ENCODE results near the gene TPD52L1.
"Not testable (repeated sequence)": the region's sequence is repeated elsewhere in the genome, so short reads cannot be mapped to it uniquely, and the experiment has no call there.

The TPD52L1 gene, protein sequence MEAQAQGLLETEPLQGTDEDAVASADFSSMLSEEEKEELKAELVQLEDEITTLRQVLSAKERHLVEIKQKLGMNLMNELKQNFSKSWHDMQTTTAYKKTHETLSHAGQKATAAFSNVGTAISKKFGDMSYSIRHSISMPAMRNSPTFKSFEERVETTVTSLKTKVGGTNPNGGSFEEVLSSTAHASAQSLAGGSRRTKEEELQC

DNA sequence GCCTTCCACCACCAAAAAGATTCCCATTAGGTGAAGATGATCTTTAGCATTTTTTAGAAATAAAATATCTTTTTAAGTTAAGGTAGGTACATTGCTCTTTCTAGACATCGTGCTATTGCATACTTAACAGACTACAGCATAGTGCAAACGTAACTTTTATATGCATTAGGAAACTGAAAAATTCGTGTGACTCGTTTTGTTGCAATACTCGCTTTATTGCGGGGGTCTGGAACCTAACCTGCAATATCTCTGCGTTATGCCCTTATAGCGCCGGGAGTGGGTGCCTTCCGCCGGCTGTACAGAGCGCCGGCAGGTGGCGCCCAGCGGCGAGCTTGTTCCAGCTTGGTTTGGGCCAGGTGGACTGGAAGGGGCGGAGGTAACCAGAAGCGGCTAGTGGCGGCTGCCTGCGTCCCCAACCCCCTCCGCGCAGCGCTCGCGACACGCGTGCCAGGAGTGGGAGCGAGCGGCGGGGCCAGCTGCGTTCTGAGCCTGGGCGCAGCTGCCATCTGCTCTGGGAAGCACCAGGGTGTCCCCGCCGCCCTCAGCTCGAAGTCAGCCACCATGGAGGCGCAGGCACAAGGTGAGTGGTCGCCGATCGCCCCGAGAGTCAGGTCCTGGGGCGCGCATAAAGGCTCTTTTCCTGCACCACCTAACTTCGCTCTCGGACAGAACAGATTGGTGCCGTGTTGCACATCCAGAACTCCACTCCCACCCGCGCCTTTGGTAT lies at the start of gene TPD52L1:
Gene TPD52L1, plus strand, starts transcription at position 383 of the 727 bp plus-strand sequence. Its CDS starts 179 bp downstream, at position 562.
- no peak for DNase-seq (ENCODE audit: low spot score)

DNA sequence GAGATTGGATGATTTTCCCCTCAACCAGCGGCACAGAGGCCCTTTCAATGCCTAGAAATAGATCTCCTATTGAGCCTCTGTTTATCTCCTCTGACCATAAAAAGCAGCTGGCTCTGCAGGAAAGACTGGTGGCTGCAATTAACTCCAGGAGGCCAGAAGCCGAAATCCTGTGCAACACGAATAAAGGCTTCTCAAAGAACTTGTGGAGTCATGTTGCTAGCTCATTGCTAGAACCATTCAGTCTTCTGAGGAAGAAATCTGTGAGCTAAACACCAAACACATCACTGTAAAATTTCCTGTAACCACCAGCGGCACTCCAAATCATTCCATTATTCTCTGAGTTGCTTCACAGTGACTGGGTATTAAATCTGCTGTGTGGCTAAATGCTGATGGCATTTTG lies 49.1 kb upstream of the TPD52L1 start:
- no peak for DNase-seq (ENCODE audit: low spot score)

DNA sequence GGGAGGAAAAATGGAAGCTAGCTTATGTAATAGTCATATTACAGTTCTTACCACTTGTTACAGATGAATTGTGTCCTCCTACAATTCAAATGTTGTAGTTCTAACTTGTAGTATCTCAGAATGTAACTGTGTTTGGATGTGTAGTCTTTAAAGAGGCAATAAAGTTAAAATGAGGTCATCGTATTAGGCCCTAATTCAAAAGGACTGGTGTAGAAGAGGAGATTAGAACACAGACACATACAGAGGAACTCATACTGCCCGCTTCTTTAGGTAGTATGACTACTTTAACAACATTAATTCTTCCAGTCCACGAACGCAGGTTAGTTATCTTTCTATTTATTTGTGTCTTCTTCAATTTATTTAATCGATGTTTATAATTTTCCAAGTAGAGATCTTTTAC lies 46.5 kb upstream of the TPD52L1 start:
- DNase-seq (ENCODE audit: low spot score) = no peak

DNA sequence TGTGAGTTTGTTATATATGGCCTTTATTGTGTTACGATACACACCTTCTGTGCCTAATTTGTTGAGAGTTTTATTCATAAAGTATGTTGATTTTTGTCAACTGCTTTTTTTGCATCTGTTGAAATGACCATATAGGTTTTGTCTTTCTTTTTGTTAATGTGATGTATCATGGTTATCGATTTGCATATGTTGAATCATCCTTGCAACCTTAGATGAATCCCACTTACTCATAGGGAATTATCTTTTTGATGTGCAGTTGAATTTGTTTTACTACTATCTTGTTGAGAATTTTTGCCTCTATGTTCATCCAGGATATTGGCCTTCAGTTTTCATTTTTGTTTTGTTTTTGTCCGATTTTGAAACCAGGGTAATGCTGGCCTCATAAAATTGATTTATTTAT lies 45.7 kb upstream of the TPD52L1 start:
- no peak for DNase-seq (ENCODE audit: low spot score)

DNA sequence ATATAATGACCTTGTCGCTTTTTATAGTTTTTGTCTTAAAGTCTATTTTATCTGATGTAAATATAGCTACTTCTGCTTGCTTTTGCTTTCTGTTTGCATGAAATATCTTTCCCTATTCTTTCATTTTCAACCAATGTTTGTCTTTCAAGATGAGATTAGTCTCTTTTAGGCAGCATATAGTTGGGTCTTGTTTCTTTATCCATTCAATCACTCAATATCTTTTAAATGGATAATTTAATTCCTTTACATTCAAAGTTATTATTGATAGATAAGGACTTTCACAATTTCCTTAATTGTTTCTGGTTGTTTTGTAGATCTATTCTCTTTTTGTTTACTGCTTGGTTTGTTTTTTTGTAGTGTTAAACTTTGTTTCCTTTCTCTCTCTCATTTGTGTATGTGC lies 43.5 kb upstream of the TPD52L1 start:
- no peak for DNase-seq (ENCODE audit: low spot score)

DNA sequence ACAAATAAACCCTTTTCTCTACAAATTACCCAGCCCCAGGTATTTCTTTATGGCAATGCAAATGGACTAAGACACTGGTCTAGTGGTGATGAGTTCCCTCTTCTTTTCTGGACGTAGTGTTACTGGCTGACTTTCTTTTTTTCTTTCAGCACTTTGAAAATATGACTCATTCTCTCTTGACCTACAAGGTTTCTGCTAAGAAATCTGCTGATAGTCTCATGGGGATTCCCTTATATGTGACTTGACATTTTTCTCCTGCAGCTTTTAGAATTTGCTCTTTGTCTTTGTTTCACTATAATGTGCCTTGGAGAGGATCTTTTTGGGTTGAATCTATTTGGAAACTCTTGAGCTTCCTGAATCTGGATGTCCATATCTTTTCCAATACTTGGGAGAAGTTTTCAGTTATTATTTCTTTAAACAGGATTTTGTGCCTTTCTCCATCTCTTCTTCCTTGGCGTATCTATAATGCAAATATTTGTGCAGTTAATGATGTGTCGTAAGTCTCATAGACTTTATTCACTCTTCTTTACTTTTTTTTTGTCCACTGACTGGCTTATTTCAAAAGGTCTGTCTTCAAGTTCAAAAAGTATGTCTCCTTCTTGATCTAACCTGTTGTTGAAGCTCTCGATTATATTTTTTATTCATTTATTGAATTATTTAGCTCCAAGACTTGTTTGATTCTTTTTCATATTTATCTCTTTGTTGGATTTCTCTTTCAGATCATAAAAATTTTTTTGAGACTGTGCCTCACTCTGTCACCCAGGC lies 42.2 kb upstream of the TPD52L1 start:
- no peak for DNase-seq (ENCODE audit: low spot score)

DNA sequence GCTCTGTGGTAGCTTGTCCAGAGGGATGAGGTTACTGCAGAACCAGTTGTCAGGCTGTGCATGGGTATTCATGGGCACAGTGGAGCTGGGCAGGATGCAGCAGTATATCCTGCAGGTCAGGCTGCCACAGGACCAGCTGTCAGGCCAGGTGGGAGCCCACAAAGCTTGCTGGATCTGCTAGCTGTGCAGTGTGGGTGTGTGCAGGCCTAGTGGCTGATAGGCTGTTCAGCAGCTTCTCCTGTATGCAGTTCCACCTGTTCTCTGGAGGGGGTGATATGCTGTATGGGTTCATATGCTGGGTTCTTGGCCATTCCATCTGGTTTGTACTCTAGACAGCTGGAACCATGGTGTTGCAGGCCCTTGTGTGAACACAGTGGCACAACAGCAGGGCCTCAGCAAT lies 40.6 kb upstream of the TPD52L1 start:
- no peak for DNase-seq (ENCODE audit: low spot score)

DNA sequence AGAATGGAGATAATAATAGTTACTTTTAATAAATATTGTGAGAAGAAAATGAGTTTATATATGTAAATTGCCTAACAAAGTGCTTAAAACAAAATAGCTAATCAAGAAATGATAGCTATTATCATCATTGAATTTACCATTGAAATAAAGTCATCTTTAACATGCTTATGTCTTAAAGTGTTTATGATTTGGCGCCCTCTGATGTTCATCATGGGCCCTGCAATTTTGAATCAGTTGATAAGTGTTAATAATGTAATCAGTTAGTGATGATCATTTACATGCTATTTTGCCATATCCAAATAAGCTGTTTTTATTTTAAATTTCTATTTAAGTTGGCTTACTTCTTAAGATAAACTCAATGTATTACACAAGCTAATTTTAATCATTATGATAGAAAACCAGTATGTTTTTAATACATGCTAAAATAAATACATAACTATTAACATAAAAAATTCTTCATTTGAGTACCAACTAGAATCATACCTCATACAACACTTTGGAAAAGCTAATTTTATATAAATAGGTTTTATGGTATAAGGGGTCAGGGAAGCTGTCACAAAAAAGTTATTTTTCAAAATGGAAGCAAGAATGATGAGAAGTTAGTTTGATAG lies 39.2 kb upstream of the TPD52L1 start:
- DNase-seq (ENCODE audit: low spot score) = peak; percentile 49

DNA sequence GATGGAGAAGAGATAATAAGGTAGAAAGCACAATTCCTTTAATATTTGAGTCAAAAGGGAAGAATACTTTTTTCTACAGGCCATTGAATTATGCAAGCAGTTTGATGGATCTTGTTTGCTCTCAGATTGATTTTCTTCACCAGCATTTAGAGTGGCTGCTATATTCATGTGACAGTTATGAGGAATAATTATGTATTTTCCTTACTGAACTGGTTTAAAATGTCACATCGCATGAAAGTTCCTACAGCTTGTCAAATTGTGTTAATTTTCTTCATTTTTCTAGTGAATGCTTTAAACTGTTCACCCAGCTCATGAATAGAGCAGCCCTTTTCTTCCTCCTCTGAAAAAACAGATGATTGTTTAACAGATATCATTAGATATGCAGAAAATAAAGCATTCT lies 37.4 kb upstream of the TPD52L1 start:
- DNase-seq (ENCODE audit: low spot score) = no peak

DNA sequence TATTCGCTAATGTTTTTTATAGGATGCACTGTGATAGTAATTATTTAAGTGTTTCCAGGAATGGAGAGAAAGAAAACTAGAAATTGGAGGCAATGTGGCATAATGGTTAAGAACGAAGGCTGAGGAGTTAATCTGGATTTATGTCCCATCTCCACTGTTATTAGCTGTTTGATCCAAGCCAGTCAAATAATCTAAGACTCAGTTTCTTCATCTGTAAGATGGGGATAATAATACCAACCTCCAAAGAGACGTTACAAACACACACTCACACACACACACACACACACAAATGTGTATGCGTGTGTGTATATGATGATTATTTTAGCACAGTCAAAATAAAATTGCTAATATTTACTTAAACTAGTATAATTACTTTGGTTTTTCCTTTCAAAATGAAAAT lies 36.9 kb upstream of the TPD52L1 start:
- DNase-seq (ENCODE audit: low spot score) = no peak

DNA sequence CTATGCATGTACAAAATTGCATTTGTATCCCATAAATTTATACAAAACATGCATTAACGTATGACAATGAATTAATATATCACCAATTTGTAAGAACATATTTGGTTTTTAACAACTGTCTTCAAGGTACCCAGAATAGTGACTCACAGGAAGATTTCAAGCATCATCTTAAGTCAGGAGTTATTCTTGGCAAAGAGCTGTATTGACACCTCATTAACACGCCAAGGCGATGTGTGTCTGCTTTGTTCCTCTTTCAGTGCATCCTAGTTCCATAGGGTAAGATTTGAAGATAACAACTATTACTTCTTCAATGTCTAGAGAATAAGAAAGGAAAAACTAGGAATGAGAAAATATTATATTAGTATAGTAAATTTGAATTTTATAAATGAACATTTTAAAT lies 35.8 kb upstream of the TPD52L1 start:
- DNase-seq (ENCODE audit: low spot score) = no peak

DNA sequence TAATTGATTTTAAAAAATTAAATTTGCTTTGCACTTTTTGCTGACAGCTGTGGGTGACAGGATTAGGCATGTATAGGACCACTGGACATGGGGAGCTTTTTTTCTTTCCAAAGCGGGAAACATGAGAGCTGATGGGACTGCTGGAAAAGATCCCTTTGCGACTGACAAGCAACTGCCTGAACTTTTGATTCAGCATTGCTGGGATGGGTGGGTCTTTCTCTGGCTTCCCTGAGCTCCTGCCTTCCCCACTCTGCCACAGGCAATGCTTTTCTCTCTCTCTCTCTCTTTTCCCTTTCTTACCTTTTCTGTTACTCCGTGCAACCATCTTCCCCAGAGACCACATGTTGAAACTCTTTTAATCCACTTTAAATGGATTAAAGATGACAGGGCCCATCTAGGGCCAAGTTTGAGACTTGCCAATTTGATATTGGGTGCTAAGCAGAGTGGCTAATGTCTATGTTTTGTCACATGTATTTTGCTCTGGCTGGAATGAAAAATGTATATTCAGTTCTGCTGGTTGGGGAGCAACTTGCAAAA lies 33.5 kb upstream of the TPD52L1 start:
- DNase-seq (ENCODE audit: low spot score) = no peak

DNA sequence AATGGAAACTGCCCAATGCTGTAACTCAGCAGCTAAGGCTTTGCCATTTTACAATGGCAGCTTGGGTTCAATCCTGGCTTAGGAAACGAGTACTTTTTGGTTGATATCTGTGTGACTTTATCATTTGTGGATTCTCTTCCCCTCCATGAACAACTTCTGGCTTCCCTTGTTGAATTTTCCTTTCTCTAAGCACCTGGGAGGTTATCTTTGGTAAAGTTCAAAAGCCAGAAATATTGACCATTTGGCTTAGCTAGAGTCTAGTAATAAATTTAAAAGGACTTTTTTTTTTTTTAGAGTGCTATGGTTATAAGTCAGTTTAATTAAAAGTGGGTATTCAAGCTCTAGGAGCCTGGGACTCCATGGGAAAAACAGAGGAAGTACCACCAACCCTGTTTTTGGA lies 31.7 kb upstream of the TPD52L1 start:
- no peak for DNase-seq (ENCODE audit: low spot score)

DNA sequence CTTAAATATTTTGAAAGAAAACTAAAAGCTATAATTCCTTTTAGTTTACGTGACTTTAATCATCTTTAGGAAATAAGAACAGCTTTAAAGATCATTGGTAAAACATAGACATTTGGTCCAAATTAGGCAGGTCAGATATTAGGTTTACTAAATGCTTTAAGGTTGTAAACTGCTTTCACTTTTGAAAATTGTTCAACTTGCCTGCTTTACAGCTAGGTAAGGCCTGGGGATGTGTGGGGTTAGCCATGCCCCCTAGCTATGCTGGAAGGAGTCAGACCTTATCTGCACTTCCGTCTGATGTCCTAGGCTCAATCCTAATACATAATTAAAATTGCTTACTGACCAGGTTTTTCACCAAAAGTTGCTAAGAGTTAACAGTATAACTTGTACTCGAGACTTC lies 30.5 kb upstream of the TPD52L1 start:
- DNase-seq (ENCODE audit: low spot score) = no peak

DNA sequence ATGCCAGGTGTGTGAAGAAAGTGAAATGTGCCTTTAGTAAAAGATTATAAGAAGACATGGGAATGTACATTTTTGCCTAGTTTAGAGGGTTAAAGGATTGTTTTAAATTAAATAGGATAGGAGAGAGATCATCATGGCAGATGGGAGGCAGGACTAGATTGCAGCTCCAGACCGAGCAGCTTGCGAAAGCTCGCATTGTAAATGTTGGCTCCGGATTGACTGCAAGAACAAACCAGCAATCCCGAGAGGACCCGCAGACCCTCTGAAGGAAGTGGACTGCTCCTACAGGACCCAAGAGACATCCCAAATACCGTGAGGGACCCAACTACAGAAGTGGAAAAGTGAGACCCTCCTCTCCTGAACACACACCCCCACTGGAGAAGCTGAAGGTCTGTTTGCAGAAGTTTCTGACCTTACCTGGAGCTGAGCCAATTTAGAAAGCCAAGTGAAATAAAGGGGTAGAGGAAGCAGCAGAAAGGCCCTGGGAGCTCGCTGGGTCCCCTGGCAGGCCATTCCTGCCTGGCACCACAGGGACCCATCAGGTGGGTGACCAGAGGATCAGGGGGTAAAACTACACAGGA lies 30.0 kb upstream of the TPD52L1 start:
- no peak for DNase-seq (ENCODE audit: low spot score)

DNA sequence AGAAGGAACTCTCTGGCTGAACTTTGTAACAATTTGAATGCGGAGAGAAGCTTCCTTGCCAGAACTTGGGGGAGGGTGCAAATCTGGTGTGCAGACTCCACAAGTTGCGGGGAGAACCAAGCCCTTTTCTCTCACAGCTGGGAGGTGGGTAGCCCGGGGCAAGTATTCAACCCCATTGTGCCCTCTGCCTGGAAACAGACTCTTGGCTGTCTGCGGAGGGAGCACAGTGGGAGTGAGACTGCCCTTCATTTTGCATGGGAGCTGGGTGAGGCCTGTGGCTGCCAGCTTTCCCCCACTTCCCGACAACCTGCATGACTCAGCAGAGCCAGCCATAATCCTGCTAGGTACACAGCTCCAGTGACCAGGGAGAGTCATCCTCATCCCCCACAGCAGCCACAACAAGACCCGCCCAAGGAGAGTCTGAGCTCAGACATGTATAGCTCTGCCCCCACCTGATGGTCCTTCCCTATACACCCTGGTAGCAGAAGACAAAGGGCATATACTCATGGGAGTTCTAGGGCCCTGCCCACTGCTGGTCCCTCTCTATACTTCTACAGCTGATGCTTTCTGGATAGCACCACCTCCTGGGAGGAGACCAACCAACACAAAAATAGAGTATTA lies 29.4 kb upstream of the TPD52L1 start:
- no peak for DNase-seq (ENCODE audit: low spot score)

DNA sequence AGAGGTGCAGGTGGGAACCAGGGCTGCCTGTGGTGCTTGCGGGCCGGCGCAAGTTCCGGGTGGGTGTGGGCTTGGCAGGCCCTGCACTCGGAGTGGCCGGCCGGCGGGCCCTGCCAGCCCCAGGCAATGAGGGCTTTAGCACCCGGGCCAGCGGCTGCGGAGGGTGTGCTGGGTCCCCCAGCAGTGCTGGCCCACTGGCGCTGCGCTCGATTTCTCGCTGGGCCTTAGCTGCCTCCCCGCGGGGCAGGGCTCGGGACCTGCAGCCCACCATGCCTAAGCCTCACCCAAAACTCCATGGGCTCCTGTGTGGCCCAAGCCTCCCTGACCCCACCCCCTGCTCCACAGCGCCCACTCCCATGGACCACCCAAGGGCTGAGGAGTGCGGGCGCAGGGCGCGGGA lies 27.7 kb upstream of the TPD52L1 start:
- not testable (repeated sequence) for DNase-seq (ENCODE audit: low spot score)

DNA sequence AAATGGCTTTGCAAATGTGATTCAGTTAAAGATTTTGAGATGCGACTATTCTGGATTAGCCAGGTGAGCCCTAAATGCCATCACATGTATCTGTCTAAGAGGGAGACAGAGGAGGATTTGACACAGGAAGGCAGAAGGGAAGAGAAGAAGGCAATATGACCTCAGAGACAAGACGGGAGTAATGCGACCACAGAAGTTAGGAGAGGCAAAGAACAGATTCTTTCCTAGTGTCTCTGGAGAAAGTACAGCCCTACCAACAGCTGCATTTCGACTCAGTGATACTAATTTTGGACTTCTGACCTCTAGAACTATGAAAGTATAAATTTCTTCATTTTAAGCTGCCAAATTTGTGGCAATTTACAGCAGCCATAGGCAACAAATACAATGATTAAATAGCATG lies 24.2 kb upstream of the TPD52L1 start:
- DNase-seq (ENCODE audit: low spot score) = no peak

DNA sequence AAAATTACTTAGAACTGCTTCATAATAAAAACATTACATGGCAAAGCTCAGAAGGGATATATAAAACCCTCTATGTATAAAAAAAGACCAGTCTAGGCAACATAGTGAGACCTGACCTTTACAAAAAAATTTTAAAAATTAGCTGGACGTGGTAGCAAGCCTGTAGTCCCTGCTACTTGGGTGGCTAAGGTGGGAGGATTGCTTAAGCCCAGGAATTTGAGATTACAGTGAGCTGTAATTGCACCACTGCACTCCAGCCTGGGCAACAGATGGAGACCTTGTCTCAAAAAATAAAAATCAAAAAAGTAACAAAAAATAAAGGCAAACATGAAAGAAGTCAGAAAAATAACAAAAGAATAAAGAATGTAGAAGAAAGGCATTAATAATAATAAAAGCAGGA lies 21.5 kb upstream of the TPD52L1 start:
- DNase-seq (ENCODE audit: low spot score) = no peak

DNA sequence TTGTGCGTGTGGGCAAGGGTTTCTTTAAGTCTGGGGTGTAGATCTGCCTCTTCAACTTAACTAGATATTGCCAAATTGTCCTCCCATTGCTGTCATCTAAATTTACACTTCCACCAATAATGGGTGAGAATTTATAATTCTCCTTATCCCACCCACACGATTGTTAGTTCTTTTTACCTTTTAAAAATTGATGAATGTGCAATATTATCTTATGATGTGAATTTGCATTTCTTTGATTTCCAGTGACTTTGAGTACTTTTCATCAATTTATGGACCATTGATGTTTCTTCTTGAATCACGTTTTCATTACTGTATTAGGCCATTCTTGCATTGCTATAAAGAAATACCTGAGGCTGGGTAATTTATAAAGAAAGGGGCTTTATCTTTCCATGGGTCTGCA lies 17.2 kb upstream of the TPD52L1 start:
- no peak for DNase-seq (ENCODE audit: low spot score)

DNA sequence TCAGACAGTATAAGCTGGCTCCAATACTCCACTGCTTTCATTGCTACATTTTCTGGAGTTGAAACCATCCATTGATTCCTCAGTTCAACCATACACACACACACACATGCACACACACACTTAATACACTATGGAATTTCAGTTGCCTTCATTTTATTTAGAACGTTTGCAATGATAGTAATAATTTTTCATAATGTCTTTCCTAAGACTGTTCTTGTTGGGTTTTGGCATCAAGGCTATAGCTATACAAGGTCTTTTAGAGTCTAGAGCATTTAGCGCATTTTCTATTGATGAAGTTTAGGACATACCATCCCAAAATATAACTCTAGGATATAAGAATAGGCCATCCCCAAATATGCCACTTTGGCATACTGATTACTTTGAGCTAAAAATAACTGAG lies 15.5 kb upstream of the TPD52L1 start:
- DNase-seq (ENCODE audit: low spot score) = no peak

DNA sequence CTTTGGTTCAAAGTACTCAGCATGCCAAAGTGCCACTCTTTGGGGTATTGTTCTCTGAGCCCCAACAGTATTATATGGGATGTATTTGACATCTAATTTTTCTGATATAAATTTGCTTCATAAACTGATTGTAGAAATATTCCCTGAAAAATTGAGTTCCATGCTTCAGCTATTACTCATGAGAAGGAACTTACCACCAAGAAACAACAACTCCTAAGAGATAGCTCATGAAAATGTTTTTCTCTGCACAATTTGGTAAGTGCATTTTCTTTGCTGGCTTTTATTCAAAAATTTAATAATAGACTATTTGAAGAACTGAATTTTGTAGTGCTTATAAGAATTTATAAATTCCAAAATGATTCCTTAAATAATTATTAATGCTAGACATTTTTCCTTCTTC lies 12.8 kb upstream of the TPD52L1 start:
- no peak for DNase-seq (ENCODE audit: low spot score)

All from hematopoietic multipotent progenitor cell treated with erythropoietin and hydrocortisone succinate and interleukin-3 and kit ligand, for 17 days (in vitro differentiated cells).